ENCODE data around the gene FMN2. TPM values are rescaled to one million over a fixed set of nuclear protein-coding genes. Genes with fewer than 3 reads are reported as not detected.

The FMN2 gene
- total RNA-seq, 4 donors from 2014 or later: 3.6 to 35.5 (median 5.6) TPM

DNA sequence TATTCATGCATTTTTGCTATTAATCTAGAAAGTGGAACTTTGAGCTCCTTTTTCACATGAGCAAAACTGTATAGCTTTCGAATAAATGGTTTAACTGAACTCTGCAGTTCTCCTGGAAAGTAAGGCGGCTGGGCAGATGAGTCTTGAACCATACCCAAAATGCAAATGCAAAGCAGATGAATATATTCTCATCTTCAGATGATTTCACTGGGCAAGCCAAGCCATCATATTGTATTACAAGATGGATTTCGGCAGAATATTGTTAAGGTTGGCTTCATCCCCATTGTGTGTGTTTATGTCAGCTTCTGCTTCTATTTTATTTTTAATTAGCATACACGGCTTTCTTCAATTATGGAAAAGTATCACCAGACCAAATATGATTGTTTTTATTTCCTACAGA lies 310.6 kb downstream of the FMN2 start:
- Histone ChIP-seq H3K27me3 (no peaks in the 10 kb centered on the region), H3K4me1 (peaks cover 0 to 4% (median 0%) of the 10 kb centered on the region in 4 donors), H3K36me3 (no peaks in the 10 kb centered on the region), H3K27ac (no peak overlapping the region), H3K4me3 (no peak overlapping the region), H3K9me3 (no peaks in the 10 kb centered on the region)
- no peak for DNase-seq
- intact Hi-C loops (cut with DNase I; ENCODE audit: low total_unique reads): no loop called here
- TF ChIP-seq POLR2A (IDR thresholded peaks at IDR 0.05): no peak
- 81 to 90% methylated on average over 4 of the region's 4 CpGs for whole genome bisulfite sequencing, 2 donors (ENCODE audit: low coverage in 1 of 2)
- in situ Hi-C loops (cut with MboI; ENCODE audit: low pct_ligation_motif_present in 1 of 4, low pct_unique_long_range_greater_than_20kb in 1 of 4, low sequenced_read_pairs in 3 of 4): no loop called here

DNA sequence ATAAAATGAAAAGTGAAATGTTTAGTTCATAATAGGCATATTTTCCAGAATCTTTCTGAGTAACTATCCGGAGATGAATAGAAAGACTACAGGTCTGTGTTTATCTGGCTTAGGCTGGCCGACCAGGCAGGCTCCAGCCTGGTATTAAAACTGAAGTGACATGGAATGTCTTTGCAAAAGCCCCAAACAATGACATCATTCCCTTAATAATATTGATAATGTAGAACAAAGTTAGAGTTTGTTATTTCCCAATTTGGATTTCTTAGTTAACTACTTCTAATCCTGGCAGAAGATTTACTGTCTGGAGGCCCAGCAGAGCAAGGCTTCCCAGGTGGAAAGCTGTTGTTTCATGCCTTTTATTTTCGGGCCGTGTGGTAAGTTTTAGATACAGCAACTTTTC lies 312.6 kb downstream of the FMN2 start:
- in situ Hi-C loops (cut with MboI; ENCODE audit: low pct_ligation_motif_present in 1 of 4, low pct_unique_long_range_greater_than_20kb in 1 of 4, low sequenced_read_pairs in 3 of 4) (no loop called here), intact Hi-C loops (cut with DNase I; ENCODE audit: low total_unique reads) (no loop called here)
- DNase-seq: no peak
- TF ChIP-seq CTCF (IDR thresholded peaks at IDR 0.05): no peak
- no peak for TF ChIP-seq POLR2AphosphoS5 (IDR thresholded peaks at IDR 0.05)
- TF ChIP-seq EP300 (IDR thresholded peaks at IDR 0.05; ENCODE audit: low read depth): no peak
- TF ChIP-seq POLR2A (IDR thresholded peaks at IDR 0.05): no peak
- 43 to 46% methylated on average over 4 of the region's 4 CpGs for WGBS, 2 donors (ENCODE audit: low coverage in 1 of 2)
- H3K27me3 ChIP-seq: no peaks in the 10 kb centered on the region
- H3K4me3 ChIP-seq: no peak overlapping the region
- H3K27ac ChIP-seq: peak overlapping the region; percentile 6 to 56 (median 29)
- peaks cover 0 to 4% (median 0%) of the 10 kb centered on the region in 4 donors for H3K4me1 ChIP-seq
- H3K36me3 ChIP-seq: no peaks in the 10 kb centered on the region
- no peaks in the 10 kb centered on the region for H3K9me3 ChIP-seq

GRCh38 chr1:240405751-240406150 lies 314.1 kb downstream of the FMN2 start:
- Histone ChIP-seq H3K4me3 (no peak overlapping the region), H3K27ac (no peak overlapping the region), H3K27me3 (no peaks in the 10 kb centered on the region), H3K9me3 (no peaks in the 10 kb centered on the region), H3K36me3 (no peaks in the 10 kb centered on the region), H3K4me1 (peaks cover 0 to 4% (median 0%) of the 10 kb centered on the region in 4 donors)
- 82 to 84% methylated on average over 6 to 12 of the region's 12 CpGs for WGBS, 2 donors (ENCODE audit: low coverage in 1 of 2)
- intact Hi-C loops (cut with DNase I; ENCODE audit: low total_unique reads) (no loop called here), in situ Hi-C loops (cut with MboI; ENCODE audit: low pct_ligation_motif_present in 1 of 4, low pct_unique_long_range_greater_than_20kb in 1 of 4, low sequenced_read_pairs in 3 of 4) (no loop called here)
- no peak for DNase-seq
- TF ChIP-seq CTCF (IDR thresholded peaks at IDR 0.05): no peak
- TF ChIP-seq POLR2AphosphoS5 (IDR thresholded peaks at IDR 0.05): no peak
- no peak for TF ChIP-seq POLR2A (IDR thresholded peaks at IDR 0.05)
- no peak for TF ChIP-seq EP300 (IDR thresholded peaks at IDR 0.05; ENCODE audit: low read depth)

GRCh38 chr1:240407407-240407806 lies 315.7 kb downstream of the FMN2 start:
- in situ Hi-C loops (cut with MboI; ENCODE audit: low pct_ligation_motif_present in 1 of 4, low pct_unique_long_range_greater_than_20kb in 1 of 4, low sequenced_read_pairs in 3 of 4) (no loop called here), intact Hi-C loops (cut with DNase I; ENCODE audit: low total_unique reads) (no loop called here)
- Histone ChIP-seq H3K27ac (no peak overlapping the region), H3K4me1 (peaks cover 0 to 4% (median 0%) of the 10 kb centered on the region in 4 donors), H3K27me3 (no peaks in the 10 kb centered on the region), H3K4me3 (no peak overlapping the region), H3K36me3 (no peaks in the 10 kb centered on the region), H3K9me3 (no peaks in the 10 kb centered on the region)
- WGBS, 2 donors (ENCODE audit: low coverage in 1 of 2): 94% methylated on average over 5 of the region's 5 CpGs; no CpG with 5 or more reads in 1 of the 2 donors
- TF ChIP-seq EP300 (IDR thresholded peaks at IDR 0.05; ENCODE audit: low read depth): no peak
- TF ChIP-seq CTCF (IDR thresholded peaks at IDR 0.05): no peak
- TF ChIP-seq POLR2AphosphoS5 (IDR thresholded peaks at IDR 0.05): no peak
- no peak for TF ChIP-seq POLR2A (IDR thresholded peaks at IDR 0.05)
- DNase-seq: no peak

DNA sequence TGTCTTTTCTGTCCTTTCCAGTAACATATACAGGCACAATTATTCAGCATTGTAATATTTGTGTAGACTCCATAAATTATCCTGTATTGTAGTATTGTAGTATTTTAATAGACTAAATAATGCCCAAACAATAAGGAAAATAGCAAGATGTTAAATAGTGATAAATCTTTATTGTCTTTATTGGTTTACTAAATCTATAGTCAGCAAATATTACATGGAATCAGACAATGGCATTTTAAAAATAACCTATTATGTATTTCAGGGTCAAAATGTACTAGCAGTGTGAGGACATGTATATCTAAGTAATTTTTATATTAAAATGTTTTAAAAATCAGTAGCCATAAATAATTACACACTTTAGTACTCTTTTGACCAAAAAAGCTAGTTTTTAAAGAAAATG lies 317.9 kb downstream of the FMN2 start:
- TF ChIP-seq CTCF (IDR thresholded peaks at IDR 0.05) (no peak), POLR2AphosphoS5 (IDR thresholded peaks at IDR 0.05) (no peak), EP300 (IDR thresholded peaks at IDR 0.05; ENCODE audit: low read depth) (no peak), POLR2A (IDR thresholded peaks at IDR 0.05) (no peak)
- Histone ChIP-seq H3K27me3 (no peaks in the 10 kb centered on the region), H3K4me1 (no peaks in the 10 kb centered on the region), H3K36me3 (no peaks in the 10 kb centered on the region), H3K27ac (no peak overlapping the region), H3K9me3 (no peaks in the 10 kb centered on the region), H3K4me3 (no peak overlapping the region)
- in situ Hi-C loops (cut with MboI; ENCODE audit: low pct_ligation_motif_present in 1 of 4, low pct_unique_long_range_greater_than_20kb in 1 of 4, low sequenced_read_pairs in 3 of 4): no loop called here
- intact Hi-C loops (cut with DNase I; ENCODE audit: low total_unique reads): no loop called here
- DNase-seq: no peak
